Hematopoietic multipotent progenitor cell treated with erythropoietin and hydrocortisone succinate and interleukin-3 and kit ligand, for 15 days (in vitro differentiated cells): Measurements from ENCODE around the gene BRICD5.

Experiments used
- DNase-seq: peaks from one replicate; pipeline ENCODE4 v3.0.0-alpha.2; 2015; ENCODE audit warnings: low spot score

Gene BRICD5

DNA sequence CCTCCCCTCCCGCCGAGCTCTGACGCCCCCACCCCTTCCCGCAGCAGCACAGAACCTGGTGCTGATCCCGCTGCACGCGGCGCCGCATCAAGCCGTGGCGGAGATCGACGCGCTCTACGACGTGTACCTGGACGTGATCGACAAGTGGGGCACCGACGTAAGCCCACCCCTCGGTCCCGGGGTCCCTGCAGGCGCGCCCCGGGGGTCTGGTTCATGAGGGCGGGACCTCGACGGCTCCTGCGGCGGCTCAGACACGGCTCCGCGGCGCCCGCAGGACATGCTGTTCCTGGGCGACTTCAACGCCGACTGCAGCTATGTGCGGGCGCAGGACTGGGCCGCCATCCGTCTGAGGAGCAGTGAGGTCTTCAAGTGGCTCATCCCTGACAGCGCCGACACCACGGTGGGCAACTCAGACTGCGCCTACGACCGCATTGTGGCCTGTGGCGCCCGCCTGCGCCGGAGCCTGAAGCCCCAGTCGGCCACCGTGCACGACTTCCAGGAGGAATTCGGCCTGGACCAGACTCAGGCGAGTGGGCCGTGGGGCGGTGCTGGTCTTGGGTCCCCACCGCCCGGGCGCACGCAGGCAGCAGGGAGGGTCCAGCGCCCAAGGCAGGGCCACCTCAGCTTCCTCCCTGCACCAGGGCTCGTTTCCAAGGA lies 27.0 kb upstream of the BRICD5 start:
- no peak for DNase-seq

DNA sequence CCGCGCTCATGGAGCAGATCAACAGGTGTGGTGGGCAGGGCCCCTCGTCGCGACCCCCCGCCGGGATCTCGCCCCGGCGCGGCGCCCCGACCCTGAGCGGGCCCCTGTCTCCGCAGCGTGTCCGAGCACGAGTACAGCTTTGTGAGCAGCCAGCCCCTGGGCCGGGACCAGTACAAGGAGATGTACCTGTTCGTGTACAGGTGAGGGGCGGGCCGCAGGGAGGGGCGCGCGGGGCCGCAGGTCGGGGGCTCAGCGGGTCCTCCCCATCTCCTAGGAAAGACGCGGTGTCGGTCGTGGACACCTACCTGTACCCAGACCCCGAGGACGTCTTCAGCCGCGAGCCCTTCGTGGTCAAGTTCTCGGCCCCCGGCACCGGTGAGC lies 26.4 kb upstream of the BRICD5 start:
- DNase-seq = no peak

DNA sequence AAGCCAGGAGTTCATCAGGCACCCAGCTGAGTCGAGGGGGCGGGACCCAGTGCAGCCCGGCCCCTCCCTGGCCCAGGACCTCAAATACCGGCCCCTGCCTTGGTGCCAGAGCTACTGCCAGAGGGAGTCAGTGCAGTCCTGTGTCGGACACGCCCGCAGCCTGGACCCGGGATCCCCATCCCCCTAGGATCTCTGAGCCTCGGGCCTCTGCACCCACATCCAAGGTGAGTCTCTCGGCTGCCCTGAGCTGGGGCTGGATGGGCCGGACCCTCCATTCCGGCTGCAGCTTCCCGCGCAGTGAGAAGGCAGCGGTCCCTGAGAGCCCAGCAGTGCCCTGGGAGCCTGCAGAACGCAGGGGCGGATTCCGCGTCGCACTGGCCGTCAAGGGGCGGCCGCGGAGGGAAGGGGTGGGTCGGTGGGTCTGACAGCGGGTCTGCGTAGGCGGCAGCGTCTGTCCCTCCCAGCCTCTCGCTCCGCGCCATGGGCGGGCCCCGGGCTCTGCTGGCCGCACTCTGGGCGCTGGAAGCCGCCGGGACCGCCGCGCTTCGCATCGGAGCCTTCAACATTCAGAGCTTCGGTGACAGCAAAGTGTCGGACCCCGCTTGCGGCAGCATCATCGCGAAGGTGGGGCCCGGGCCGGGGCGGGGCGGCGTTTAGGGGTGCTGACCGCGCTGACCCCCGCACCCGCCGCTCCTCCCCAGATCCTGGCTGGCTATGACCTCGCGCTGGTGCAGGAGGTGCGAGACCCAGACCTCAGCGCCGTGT lies 25.9 kb upstream of the BRICD5 start, which contains the start of gene DNASE1L2:
Gene DNASE1L2 (plus strand): TSS at position 108 of the 765 bp plus-strand sequence. CDS start 373 bp downstream, at position 481.
- DNase-seq = no peak

DNA sequence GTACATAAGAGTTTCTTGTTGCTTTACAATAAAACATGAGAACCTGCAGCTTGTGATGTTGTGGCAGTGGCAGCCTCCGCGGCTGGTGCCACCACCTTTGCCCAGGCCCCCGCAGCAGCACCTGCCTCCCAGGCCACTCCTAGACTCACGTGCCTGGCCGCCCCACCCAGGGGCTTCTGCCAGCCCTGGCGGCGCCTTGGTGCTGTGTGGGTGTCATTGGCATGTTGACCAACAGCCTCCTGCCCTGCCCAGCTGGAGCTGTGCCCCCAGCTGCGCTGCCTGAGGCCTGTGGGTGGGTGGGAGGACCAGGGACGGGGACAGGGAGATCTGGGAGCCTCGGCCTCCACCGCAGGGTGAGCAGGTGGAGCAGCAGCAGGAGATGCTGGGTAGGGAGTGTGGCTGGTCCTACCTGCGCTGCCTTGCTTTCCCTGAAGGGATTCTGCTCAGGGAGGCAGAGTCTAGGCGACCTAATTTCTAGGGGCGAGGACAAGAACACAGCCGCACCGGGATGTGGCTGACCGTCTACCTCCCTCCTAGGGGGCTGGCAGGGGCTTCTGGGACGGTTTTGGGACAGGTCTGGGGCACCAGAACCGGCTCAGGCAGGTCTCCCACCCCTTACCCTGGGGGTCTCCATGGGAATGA lies 25.2 kb upstream of the BRICD5 start:
- no peak for DNase-seq

DNA sequence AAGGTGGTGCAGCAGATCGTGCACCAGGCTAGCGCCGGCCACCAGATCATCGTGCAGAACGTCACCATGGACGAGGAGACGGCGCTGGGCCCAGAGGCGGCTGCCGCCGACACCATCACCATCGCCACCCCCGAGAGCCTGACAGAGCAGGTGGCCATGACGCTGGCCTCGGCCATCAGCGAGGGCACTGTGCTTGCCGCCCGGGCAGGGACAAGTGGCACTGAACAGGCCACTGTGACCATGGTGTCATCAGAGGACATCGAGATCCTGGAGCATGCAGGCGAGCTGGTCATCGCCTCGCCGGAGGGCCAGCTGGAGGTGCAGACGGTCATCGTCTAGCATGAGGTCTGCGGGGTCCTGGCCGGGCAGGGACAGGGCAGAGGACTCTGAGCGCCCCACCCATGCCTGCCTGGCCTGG lies 24.6 kb upstream of the BRICD5 start:
- DNase-seq = no peak

DNA sequence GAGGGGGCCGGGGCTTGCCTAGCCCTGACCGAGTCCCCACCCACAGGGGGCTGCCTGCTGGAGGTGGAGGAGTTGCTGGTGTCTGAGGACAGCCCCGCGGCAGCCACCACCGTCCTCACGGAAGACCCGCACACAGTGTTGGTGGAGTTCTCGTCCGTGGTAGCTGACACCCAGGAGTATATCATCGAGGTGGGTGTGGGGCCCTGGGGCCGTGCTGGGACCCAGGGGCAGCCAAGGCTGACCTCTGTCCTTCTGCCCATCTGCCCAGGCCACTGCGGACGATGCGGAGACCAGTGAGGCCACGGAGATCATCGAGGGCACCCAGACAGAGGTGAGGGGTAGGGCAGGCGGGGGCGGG lies 24.1 kb upstream of the BRICD5 start:
- no peak for DNase-seq

DNA sequence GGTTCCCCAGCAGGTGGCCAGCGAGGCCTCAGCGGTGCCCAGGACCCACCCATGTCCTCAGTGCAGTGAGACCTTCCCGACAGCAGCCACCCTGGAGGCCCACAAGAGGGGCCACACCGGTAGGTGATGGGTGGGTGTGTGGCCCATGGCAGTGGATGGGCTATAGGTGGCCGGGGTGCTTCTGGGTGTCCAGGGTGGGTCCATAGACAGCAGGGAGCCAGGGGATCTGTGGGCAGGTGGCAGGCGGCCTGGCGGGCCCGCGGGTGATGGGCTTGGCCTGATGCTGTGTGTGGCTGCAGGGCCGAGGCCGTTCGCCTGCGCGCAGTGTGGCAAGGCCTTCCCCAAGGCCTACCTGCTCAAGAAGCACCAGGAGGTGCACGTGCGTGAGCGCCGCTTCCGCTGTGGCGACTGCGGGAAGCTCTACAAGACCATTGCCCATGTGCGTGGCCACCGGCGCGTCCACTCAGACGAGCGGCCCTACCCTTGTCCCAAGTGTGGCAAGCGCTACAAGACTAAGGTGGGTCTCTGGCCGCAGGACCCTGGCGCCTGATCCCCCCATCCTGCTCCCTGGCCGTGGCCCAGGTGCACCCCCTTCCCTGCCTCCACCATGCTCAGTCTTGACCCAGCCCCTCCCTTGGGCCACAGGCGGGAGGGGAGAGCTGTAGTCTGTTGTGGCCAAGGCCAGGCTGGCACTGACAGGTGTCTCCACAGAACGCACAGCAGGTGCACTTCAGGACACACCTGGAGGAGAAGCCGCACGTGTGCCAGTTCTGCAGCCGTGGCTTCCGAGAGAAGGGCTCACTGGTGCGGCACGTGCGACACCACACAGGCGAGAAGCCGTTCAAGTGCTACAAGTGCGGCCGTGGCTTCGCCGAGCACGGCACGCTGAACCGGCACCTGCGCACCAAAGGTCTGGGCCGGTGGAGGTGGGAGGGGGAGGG lies 23.5 kb upstream of the BRICD5 start:
- no peak for DNase-seq

DNA sequence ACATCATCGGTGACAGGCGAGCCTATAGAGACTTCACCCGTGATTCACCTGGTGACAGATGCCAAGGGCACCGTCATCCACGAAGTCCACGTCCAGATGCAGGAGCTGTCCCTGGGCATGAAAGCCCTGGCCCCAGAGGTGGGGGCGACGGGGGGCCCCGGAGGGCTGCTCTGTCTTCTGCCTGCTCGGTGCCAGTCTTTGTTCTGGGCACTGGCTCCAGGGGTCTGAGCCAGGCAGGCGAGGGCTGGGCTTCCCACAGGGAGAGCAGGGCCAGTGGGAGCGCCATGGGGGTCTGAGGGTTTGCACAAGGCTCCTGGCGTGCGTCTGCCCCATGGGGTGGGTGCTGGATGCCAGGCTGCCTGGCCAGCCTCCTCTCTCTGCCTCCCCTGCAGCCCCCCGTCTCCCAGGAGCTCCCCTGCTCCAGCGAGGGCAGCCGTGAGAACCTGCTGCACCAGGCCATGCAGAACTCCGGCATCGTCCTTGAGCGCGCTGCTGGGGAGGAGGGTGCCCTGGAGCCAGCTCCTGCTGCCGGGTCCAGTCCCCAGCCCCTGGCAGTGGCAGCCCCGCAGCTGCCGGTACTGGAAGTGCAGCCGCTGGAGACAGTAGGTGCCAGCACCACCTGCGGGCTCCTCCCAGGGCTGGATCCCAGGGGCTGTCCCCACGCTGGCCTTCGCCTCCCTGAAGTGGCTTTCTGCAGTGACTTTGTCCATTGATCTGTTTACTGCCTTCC lies 22.5 kb upstream of the BRICD5 start:
- DNase-seq = no peak

DNA sequence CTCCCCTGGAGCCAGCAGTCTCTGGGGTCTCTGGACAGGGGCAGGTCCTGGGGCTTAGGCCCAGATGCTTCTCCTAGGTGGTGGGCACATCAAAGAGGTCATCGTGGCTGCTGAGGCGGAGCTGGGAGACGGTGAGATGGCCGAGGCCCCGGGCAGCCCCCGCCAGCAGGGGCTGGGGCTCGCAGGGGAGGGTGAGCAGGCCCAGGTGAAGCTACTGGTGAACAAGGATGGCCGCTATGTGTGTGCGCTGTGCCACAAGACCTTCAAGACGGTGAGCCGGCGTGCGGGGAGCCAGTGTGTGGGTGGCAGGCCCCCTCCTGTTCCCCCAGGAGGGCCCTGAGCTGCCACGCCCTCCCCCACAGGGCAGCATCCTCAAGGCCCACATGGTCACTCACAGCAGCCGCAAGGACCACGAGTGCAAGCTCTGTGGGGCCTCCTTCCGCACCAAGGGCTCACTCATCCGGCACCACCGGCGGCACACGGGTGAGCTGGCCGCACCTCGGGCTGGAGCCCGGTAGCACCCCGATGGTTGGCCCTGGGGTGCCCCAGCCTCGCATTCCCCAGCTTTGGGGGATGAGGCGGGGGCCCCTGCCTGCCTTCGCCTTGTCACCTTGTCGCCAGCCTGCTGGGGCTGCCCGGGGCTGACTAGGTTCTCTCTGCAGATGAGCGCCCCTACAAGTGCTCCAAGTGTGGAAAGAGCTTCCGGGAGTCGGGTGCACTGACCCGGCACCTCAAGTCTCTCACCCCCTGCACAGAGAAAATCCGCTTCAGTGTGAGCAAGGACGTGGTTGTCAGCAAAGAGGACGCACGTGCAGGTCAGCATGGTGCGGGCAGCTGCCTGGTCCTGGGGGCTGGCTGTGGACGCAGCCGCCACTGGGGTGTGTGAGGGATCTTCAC lies 21.7 kb upstream of the BRICD5 start:
- no peak for DNase-seq

DNA sequence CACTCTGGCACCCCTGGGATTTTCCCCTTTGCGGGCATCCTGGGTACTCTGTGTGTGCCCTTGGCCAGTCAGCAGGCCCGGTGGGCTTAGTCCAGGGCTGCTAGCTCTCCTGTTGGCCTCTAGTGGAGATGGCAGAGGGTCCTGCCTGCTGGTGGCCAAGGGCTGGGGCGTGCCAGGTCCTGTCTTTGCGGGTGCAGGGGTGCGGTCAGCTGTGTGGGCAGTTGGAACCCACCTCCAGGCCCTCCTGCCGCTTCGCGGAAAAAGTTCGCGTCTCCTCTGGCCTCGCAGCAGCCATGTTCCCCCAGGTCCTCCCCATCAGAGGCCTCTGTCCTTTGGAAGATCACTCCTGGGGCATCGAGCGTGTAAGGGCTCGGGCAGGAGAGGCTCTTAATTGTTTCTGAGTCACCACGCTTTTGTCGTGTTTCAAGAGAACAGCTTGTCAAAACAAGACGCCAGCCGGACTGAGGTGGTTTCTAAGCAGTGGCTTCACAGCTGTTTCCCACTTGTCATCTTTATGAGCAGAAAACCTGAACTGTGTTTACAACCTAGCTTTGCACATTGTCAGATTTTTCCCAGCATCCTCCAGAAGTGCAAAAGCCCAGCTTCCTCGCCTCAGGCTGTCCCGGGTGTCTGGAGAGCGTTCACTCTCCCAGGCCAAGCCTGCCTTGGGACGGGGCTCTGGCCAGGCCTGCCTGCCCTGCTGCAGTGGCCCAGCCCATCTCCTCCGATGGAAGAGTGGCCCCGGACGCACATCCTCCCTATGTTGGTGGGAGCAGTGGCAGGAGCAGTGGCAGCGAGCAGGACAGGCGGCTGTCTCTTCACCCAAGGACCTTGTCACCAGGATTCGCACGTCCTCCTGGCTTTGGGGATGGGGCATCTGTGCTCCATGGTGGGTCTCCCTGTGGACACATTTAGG lies 20.6 kb upstream of the BRICD5 start:
- DNase-seq = no peak

DNA sequence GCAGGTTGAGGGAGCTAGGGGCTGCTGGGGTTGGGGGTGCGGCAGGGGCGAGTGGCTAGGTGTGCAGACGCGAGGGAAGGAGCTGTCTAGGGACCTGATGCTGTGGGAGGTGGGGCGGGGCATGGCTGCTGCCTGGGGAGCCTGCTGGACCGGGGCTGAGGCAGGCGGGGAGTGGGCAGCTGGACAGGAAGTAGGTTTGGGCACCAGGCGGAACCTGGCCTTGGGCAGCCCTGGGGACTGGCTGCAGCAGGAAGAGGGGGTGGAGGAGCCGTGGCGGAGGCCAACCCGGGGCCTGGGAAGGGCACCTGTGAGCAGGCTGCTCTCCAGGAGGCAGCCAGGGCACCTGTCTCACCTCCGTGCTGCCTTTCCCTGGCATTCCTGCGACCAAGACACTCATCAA lies 19.7 kb upstream of the BRICD5 start:
- no peak for DNase-seq

DNA sequence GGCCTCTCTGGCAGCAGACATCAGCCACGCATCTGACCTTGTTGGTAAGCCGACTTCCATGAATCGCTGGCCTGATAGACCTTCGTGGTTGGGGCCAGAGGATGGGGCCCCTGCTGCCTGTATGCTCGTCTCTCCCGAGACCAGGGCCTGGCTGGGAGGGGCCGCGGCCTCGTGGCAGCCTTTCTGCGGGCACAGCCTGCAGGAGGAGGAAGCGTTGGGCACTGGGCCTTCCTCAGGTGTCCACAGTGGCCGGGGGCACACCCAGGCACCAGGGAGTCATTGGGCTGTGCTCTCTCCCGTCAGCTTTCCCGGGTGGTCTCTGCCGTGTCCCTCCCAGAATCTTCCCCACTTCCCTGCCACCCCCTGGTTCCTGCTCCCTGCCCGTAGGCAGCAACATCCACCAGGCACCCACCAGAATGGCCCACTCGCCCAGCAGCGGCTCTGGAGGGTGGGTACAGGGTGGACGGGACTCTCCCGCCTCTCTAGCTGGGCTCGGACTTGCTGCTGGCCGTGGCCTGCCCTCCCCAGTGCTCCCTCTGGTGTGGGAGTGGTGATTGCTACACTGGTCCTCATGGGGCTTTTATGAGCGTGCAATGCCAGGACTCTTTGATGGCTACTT lies 19.1 kb upstream of the BRICD5 start:
- DNase-seq = no peak

DNA sequence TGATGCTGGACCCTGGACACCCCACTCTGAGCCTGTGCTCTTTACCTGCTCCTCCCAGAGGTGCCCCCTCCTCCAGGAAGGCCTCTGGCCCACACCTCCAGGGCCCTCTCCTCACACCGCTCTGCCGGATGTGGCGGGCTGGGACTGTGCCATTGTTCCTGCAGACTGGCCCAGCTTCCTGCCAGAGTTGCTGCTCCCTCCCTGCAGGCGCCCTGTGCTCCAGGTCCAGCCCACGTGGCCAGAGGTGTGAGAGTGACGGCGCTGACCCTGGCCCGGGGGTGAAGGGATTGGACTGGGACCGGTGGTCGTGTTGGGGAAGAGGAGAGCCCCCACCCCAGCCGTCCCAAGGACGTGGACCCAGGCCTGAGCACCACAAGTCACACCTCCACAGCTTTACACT lies 18.4 kb upstream of the BRICD5 start:
- DNase-seq = no peak

DNA sequence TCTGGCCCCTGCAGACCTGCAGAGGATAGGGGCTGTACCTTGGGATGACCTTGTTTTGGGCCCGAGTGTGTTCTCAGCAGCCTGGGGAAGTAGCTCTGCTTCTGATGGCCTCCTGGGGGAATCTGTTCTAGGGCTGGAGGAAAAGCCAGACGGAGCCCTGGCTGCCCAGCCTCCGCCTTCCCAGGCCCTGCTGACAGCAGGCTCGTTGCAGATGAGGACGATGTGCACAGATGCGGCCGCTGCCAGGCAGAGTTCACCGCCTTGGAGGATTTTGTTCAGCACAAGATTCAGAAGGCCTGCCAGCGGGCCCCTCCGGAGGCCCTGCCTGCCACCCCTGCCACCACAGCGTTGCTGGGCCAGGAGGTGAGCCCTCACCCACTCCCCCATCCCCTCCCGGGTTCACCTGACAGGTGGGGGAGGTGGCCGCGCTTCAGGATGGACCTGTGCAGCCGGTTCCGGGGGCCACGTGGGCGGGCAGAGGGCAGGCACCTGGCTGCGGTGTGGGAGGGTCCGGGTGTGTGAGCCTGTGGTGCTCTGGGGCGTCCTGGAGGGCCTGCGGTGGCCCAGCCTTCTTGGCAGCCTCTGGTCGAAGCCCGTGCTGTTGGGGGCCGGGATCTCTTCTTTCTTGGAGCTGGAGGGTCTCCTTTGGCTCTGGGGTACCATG lies 17.6 kb upstream of the BRICD5 start:
- DNase-seq = no peak

DNA sequence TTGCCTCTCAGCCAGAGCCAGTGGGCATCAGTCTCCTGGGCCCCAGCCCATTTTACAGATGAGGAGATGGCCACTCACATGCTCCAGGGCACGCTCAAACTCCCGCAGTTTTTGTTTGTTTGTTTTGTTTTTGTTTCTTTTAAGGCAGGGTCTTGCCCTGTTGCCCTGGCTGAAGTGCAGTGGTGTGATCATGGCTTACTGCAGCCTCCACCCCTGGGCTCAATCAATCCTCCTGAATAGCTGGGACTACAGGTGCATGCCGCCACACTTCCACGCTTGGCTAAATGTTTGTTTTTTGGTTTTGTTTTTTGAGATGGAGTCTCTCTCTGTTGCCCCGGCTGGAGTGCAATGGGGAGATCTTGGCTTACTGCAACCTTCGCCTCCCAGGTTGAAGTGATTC lies 16.3 kb upstream of the BRICD5 start:
- DNase-seq = no peak

DNA sequence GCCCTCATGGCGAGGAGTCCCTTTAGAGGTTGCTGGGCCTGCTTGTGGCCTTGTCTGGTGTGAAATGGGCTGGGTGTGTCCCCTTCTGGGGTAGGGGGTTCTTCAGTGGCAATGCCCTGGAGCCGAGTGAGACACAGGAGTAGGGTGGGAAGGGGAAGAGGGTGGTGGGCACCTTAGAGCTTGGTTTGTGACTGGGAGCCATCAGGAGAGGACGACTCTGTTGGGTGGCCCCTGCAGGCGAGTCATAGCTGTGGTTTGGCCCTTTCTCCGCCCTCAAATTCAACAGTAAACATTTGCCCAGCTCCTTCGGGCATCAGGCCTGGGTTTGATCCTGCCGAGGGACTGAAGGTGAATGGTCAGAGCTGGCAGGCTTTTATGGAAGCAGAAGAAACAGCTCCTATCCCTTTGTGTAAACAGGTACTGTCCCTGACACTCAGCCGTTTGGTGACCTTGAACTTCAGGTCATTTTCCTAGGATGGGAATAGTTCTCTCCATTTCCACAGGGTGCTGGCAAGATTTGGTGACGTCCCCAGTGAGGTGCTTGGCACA lies 15.7 kb upstream of the BRICD5 start:
- DNase-seq = no peak

DNA sequence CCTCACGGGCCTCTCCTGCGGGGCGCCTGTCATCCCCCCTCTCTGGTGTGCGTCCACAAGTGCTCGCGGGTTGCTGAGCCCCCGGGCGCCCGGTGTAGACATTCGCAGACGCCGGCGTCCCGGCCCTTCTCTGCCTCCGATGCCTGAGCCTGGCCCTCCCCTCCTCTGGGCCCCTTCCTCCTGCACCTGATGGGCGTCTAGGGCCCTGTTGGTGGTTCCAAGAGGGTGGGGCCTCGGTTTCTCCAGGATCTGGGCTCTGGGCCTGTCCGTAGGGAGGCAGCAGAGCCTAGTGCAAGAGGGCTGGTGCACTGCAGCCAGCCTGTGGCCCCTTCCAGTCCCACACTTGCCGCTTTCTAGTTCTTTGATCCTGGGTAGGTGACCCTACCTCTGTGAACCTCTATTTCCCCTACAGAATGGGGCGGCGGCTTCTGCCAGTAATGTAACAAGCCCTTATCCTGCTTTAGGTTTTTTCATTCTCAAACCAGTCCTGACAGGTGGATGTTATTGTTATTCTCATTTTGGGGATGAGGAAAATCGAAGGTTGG lies 13.4 kb upstream of the BRICD5 start:
- peak; percentile 44 for DNase-seq
